ENCODE measurements around the gene CDH9. TPM values are rescaled to one million over a fixed set of nuclear protein-coding genes. Genes with fewer than 3 reads are reported as not detected.

The CDH9 gene
- polyA plus RNA-seq, 1 experiment = not detected

DNA sequence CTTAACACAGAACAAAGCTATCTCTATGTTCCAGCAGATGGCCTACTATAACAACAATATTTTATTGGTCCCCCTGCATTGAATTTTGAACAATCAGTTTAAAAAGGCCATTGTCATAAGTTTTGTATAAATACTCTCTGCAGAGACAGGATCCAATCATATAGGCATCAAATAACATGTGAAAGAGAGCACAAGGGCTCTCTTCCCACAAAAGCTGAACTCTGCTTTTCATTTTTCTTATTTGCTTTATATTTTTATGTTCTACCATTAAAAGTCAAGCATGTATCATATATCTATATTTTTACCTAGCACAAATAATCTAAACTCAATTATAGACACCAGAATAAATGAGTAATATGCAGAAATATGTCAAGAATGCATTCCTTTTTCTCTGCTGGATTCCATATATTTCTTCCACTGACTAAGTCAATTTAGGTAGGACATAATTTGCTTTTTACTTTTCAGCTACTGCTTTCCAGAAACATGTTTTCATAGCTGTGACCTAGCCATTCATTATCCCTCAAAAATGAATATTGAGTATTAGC lies 143.6 kb downstream of the CDH9 start:
- no peaks in the 10 kb centered on the region for H3K27me3 ChIP-seq (ENCODE audit: control insufficient read depth, insufficient read depth, low read length)
- DNase-seq (ENCODE audit: low read depth) = no peak
- ChIA-PET CTCF (no interaction called here), POLR2A (no interaction called here)
- no peaks in the 10 kb centered on the region for H3K36me3 ChIP-seq (ENCODE audit: control insufficient read depth, insufficient read depth, low read length)
- TF ChIP-seq, protein P1, sequence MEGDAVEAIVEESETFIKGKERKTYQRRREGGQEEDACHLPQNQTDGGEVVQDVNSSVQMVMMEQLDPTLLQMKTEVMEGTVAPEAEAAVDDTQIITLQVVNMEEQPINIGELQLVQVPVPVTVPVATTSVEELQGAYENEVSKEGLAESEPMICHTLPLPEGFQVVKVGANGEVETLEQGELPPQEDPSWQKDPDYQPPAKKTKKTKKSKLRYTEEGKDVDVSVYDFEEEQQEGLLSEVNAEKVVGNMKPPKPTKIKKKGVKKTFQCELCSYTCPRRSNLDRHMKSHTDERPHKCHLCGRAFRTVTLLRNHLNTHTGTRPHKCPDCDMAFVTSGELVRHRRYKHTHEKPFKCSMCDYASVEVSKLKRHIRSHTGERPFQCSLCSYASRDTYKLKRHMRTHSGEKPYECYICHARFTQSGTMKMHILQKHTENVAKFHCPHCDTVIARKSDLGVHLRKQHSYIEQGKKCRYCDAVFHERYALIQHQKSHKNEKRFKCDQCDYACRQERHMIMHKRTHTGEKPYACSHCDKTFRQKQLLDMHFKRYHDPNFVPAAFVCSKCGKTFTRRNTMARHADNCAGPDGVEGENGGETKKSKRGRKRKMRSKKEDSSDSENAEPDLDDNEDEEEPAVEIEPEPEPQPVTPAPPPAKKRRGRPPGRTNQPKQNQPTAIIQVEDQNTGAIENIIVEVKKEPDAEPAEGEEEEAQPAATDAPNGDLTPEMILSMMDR (IDR thresholded peaks at IDR 0.05; ENCODE audit: insufficient read depth, low read depth, low read length) = no peak
- H3K4me3 ChIP-seq (ENCODE audit: low read depth, low read length) = no peak overlapping the region

DNA sequence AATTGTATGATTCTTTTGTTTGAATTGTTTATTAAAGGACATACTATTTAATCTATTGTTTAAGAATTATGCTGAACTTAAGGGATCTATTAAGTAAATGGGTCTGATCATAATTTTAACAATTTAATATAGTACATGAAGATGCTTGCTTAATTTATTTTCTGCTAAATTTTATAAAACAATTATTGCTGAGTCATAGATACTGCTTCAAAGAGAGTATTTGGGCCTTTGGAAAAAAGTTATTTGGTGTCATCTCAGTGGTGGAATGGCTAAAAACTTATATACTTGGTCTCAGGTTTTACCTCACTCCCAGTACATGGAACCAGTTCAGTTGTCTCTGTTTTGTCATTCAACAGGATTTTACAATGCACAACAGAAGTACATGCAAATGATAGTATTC lies 145.3 kb downstream of the CDH9 start:
- Histone ChIP-seq H3K27me3 (ENCODE audit: control insufficient read depth, insufficient read depth, low read length) (no peaks in the 10 kb centered on the region), H3K36me3 (ENCODE audit: control insufficient read depth, insufficient read depth, low read length) (no peaks in the 10 kb centered on the region), H3K4me3 (ENCODE audit: low read depth, low read length) (no peak overlapping the region)
- ChIA-PET CTCF (no interaction called here), POLR2A (no interaction called here)
- DNase-seq (ENCODE audit: low read depth) = no peak
- TF ChIP-seq, protein P1 (IDR thresholded peaks at IDR 0.05; ENCODE audit: insufficient read depth, low read depth, low read length) = no peak

DNA sequence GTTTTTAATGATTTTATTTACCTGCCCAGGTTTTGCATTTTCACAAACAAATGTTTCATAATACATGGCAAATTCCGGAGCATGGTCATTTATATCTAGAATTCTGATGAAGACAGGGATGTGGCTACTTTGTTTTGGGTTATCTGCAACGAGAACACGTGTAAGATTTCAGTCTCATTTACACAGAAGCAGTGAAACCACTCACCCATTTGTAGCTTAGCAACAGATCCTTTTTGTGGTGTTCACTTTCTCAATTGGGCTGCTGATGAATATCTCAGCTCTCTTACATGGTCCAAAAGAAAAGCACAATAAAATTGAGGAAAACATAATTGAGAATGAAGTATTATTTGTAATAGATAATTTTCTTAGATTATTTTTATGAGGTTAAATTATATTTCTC lies 148.6 kb downstream of the CDH9 start:
- CTCF ChIA-PET = no interaction called here
- TF ChIP-seq, protein P1 (IDR thresholded peaks at IDR 0.05; ENCODE audit: insufficient read depth, low read depth, low read length) = no peak
- H3K27me3 ChIP-seq (ENCODE audit: control insufficient read depth, insufficient read depth, low read length) = no peaks in the 10 kb centered on the region
- DNase-seq (ENCODE audit: low read depth) = no peak
- POLR2A ChIA-PET = no interaction called here
- no peaks in the 10 kb centered on the region for H3K36me3 ChIP-seq (ENCODE audit: control insufficient read depth, insufficient read depth, low read length)
- H3K4me3 ChIP-seq (ENCODE audit: low read depth, low read length) = no peak overlapping the region

DNA sequence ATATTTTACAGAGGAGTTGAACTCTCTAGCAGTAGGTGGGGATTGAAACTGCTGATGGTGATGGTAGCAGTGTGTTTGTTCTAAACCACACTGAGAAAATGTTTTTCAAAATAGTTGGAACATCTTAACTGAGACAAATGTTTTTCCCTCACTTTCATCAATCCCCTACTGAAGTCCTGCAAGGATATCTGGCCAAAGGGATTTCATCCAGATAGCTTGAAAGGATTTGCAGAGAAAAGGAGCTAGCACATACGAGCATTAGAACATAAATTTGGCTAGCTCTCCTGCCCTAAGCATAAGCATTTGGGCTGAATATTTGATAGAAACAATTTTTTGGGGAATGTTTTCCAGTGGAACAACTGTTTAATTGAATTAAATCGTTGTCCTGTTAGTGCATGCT lies 153.9 kb downstream of the CDH9 start:
- POLR2A ChIA-PET = no interaction called here
- DNase-seq (ENCODE audit: low read depth) = no peak
- TF ChIP-seq, protein P1 (IDR thresholded peaks at IDR 0.05; ENCODE audit: insufficient read depth, low read depth, low read length) = no peak
- Histone ChIP-seq H3K4me3 (ENCODE audit: low read depth, low read length) (no peak overlapping the region), H3K27me3 (ENCODE audit: control insufficient read depth, insufficient read depth, low read length) (no peaks in the 10 kb centered on the region), H3K36me3 (ENCODE audit: control insufficient read depth, insufficient read depth, low read length) (no peaks in the 10 kb centered on the region)
- CTCF ChIA-PET = no interaction called here

DNA sequence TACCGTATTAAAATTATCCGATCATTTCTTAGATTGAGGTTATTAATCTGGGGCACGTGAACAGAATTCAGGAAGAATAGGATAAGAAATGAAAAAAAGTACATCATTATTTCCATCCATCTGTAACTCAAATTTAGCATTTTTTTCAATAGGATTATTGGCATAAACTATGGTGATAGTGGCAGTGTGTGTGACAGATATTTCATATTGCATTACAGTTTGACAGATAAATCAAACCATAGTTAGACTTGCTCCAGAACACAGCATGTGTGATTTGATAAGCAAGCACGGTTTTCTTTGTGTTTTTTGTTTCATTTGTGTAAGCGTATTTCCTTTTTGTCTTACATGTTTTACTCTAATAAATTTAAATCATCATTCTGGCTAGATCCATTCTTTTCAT lies 155.0 kb downstream of the CDH9 start:
- Histone ChIP-seq H3K27me3 (ENCODE audit: control insufficient read depth, insufficient read depth, low read length) (no peaks in the 10 kb centered on the region), H3K4me3 (ENCODE audit: low read depth, low read length) (no peak overlapping the region), H3K36me3 (ENCODE audit: control insufficient read depth, insufficient read depth, low read length) (no peaks in the 10 kb centered on the region)
- TF ChIP-seq, protein P1 (IDR thresholded peaks at IDR 0.05; ENCODE audit: insufficient read depth, low read depth, low read length) = no peak
- ChIA-PET POLR2A (no interaction called here), CTCF (no interaction called here)
- DNase-seq (ENCODE audit: low read depth) = no peak

Data from BJ (cell line).